Liver (tissue), 9 donors: ENCODE data around the gene PARD3. TPM values are rescaled to one million over a fixed set of nuclear protein-coding genes. Genes with fewer than 3 reads are reported as not detected.

Experiments
- DNase-seq: peaks from one replicate; pipeline ENCODE4 v3.0.0-alpha.2; 2017; ENCODE audit warnings: low spot score
- H3K27ac ChIP-seq, 2 donors: one replicate each; pipeline ENCODE4 v1.7.0; 2013; ENCODE audit warnings: inconsistent platforms in 2 of 2, low read length in 2 of 2, control low read depth in 1 of 2, low read depth in 1 of 2, mild to moderate bottlenecking in 1 of 2
- H3K27me3 ChIP-seq, 4 donors: one replicate each; pipeline versions ENCODE4 v1.6.1 to v1.7.0; 2013; ENCODE audit warnings: low read length in 3 of 4, inconsistent platforms in 1 of 4, mild to moderate bottlenecking in 1 of 4, moderate library complexity in 1 of 4; ENCODE audit not compliant: control insufficient read depth in 4 of 4, insufficient read depth in 4 of 4
- H3K36me3 ChIP-seq, 4 donors: one replicate each; pipeline versions ENCODE4 v1.6.1 to v1.7.0; 2013; ENCODE audit warnings: low read length in 3 of 4, mild to moderate bottlenecking in 3 of 4, low read depth in 1 of 4, moderate library complexity in 1 of 4; ENCODE audit not compliant: control insufficient read depth in 4 of 4, insufficient read depth in 3 of 4
- H3K4me1 ChIP-seq, 4 donors: one replicate each; pipeline versions ENCODE4 v1.6.1 to v1.7.0; 2013; ENCODE audit warnings: low read length in 3 of 4, mild to moderate bottlenecking in 3 of 4, moderate library complexity in 1 of 4; ENCODE audit not compliant: control insufficient read depth in 4 of 4, insufficient read depth in 4 of 4
- H3K4me3 ChIP-seq, 3 donors: one replicate each; pipeline versions ENCODE4 v1.6.1 to v1.7.0; 2013; ENCODE audit warnings: low read length in 3 of 3, control low read depth in 1 of 3, low read depth in 1 of 3, mild to moderate bottlenecking in 1 of 3
- H3K9ac ChIP-seq, 2 donors: one replicate each; pipeline ENCODE4 v1.7.0; 2013; ENCODE audit warnings: low read length in 2 of 2, mild to moderate bottlenecking in 2 of 2, moderate library complexity in 2 of 2, control low read depth in 1 of 2, low read depth in 1 of 2
- H3K9me3 ChIP-seq, 4 donors: one replicate each; pipeline versions ENCODE4 v1.6.1 to v1.7.0; 2013; ENCODE audit warnings: low read length in 3 of 4; ENCODE audit not compliant: control insufficient read depth in 4 of 4
- CTCF ChIP-seq: fragments of 150-350 bp; IDR thresholded peaks from 2 replicates; pipeline ENCODE4 v1.5.1; 2017; ENCODE audit warnings: improper control_type of control experiment, low read depth, low read length; ENCODE audit not compliant: missing input control
- EGR1 ChIP-seq, 2 donors: IDR thresholded peaks; 2 replicates each; pipeline ENCODE4 v1.6.1; 2016 to 2018; ENCODE audit warnings: antibody characterized with exemption in 2 of 2, low read depth in 2 of 2
- FOXA2 ChIP-seq: IDR thresholded peaks from 2 replicates; pipeline ENCODE4 v1.6.1; 2016; ENCODE audit warnings: antibody characterized with exemption
- HNF4A ChIP-seq, 2 donors: conservative IDR thresholded peaks; 2 replicates each; pipeline ENCODE4 v1.6.1; 2016; ENCODE audit warnings: antibody characterized with exemption in 2 of 2, mild to moderate bottlenecking in 2 of 2
- JUND ChIP-seq, 2 donors: IDR thresholded peaks; 2 replicates each; pipeline ENCODE4 v1.6.1; 2016; ENCODE audit warnings: antibody characterized with exemption in 2 of 2
- MAX ChIP-seq: IDR thresholded peaks from 2 replicates; pipeline ENCODE4 v1.6.1; 2016; ENCODE audit warnings: antibody characterized with exemption
- RAD21 ChIP-seq, 2 donors: IDR thresholded peaks; 2 replicates each; pipeline ENCODE4 v1.6.1; 2016; ENCODE audit warnings: antibody characterized with exemption in 2 of 2, mild to moderate bottlenecking in 2 of 2
- SP1 ChIP-seq: IDR thresholded peaks from 2 replicates; pipeline ENCODE4 v1.6.1; 2018; ENCODE audit warnings: antibody characterized with exemption, mild to moderate bottlenecking
- YY1 ChIP-seq: IDR thresholded peaks from 2 replicates; pipeline ENCODE4 v1.6.1; 2016; ENCODE audit warnings: antibody characterized with exemption, mild to moderate bottlenecking
- WGBS: extraction: QIAGEN DNeasy Blood & Tissue Kit; methylation state at CpG from one replicate; pipeline ENCODE4 v1.1.7; 2013; 5-methylcytosine and 5-hydroxymethylcytosine counted together
- polyA plus RNA-seq, 2 donors: library from polyadenylated mRNA; stranded (reverse) in 1 of 2; unstranded in 1 of 2; fragments of 200-250 nt in 1 of 2; fragments of >200 nt in 1 of 2; fragmentation: Nextera tagmentation in 1 of 2; extraction: Ambion mirVana in 1 of 2; gene quantifications; one replicate each; pipeline versions ENCODE4 v1.2.1 to v1.2.3, GENCODE V29; 2013 to 2015
- total RNA-seq, 2 donors: library from RNA; depleted of rRNA; stranded (reverse); fragments of >200 nt; gene quantifications; one replicate each; pipeline ENCODE4 v1.2.3, GENCODE V29; 2014
- TF ChIP-seq, protein P1 (sequence below): IDR thresholded peaks from 2 replicates; pipeline ENCODE4 v1.6.1; 2016; ENCODE audit warnings: antibody characterized with exemption
- donor health status: healthy.
- donor health status: healthy.
- donor health status: healthy.
- donor health status: healthy.
- donor health status: healthy.

PARD3 gene
- total and polyA plus RNA-seq, 4 donors = 12.3 to 43.8 (median 13.5) TPM

DNA sequence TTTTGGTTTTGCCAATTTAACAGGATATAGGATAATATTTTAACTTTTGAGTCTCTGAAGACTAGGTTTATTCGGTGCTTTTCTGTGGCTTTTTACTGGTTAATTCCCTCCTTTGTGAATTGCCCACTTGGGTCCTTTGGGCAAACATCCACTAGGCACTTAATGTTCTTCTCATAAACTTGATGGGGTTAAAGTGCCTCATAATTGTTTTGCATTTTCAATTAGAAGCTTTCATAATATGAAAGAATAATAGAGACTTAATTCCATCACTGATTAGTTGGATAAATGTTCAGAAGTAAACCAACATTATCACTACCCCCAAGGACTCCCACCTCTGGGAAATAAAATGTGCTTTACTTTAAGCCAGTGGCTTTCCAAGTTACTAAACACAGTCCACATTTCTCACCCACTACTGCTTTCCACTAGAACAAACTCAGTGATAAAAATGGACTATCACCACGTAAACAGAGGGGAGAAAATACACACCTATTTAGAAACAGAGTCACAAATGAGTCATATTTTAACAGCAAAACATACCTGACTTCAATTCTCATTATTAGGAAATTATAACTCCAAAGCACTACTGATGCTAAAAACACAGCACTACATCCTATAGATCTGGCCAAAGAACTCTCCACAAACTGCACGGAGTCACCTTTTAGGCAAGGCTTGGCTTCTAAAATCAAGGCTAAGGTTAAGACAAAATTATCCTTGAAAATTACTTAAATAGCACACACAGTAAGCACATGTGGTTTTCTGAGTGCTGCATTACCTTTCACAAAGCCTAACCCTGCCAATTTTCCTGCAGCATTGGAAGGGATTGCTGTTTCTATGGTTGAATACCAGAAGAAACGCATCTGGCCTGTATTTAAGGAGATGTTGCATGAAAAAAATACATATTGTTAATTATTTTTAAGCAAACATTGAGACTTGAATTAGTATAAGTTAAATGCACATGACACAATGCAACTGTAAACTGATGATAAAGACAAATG, 41.2 kb downstream of the PARD3 start (continued):
- TF ChIP-seq MAX (no peak), FOXA2 (no peak), JUND (IDR thresholded peaks at IDR 0.05) (no peak), SP1 (no peak)
- TF ChIP-seq, protein P1, sequence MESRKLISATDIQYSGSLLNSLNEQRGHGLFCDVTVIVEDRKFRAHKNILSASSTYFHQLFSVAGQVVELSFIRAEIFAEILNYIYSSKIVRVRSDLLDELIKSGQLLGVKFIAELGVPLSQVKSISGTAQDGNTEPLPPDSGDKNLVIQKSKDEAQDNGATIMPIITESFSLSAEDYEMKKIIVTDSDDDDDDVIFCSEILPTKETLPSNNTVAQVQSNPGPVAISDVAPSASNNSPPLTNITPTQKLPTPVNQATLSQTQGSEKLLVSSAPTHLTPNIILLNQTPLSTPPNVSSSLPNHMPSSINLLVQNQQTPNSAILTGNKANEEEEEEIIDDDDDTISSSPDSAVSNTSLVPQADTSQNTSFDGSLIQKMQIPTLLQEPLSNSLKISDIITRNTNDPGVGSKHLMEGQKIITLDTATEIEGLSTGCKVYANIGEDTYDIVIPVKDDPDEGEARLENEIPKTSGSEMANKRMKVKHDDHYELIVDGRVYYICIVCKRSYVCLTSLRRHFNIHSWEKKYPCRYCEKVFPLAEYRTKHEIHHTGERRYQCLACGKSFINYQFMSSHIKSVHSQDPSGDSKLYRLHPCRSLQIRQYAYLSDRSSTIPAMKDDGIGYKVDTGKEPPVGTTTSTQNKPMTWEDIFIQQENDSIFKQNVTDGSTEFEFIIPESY = no peak

GRCh38 chr10:34771525-34771924, 43.6 kb downstream of the PARD3 start:
- Histone ChIP-seq H3K4me3 (no peak overlapping the region), H3K36me3 (no peaks in the 10 kb centered on the region), H3K9me3 (no peaks in the 10 kb centered on the region), H3K27me3 (no peaks in the 10 kb centered on the region), H3K27ac (no peak overlapping the region), H3K9ac (no peak overlapping the region), H3K4me1 (peaks cover 2 to 11% (median 5%) of the 10 kb centered on the region in 4 donors)
- WGBS = 92% methylated on average over 4 of the region's 4 CpGs
- TF ChIP-seq MAX = no peak
- no peak for TF ChIP-seq SP1
- TF ChIP-seq, protein P1 = no peak
- no peak for TF ChIP-seq HNF4A (conservative IDR thresholded peaks at IDR 0.05)
- no peak for DNase-seq

DNA sequence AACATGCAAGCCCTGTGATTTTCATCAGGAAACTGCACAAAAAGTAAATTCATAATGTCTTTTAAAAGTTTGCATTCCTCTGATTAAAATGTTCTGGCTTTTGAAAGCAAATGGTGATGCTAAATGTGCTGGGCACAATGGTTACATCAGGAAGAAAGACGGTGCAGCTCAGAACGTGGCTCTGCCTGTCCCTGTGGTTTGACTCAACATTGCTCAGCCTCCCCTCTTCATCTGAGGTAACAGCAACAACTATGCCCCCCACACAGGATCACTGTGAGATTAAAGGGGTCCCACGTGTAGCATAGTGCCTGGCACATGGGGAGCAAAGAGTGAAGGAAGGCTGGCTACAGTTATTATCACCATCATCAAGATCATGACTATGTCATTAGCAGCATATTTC, 44.0 kb downstream of the PARD3 start:
- Histone ChIP-seq H3K9me3 (no peaks in the 10 kb centered on the region), H3K27ac (no peak overlapping the region), H3K4me1 (peaks cover 2 to 12% (median 7%) of the 10 kb centered on the region in 4 donors), H3K4me3 (no peak overlapping the region), H3K9ac (no peak overlapping the region), H3K36me3 (no peaks in the 10 kb centered on the region), H3K27me3 (no peaks in the 10 kb centered on the region)
- DNase-seq = no peak
- TF ChIP-seq RAD21 (IDR thresholded peaks at IDR 0.05) (no peak), YY1 (no peak), CTCF (no peak), JUND (IDR thresholded peaks at IDR 0.05) (no peak), EGR1 (IDR thresholded peaks at IDR 0.05; ENCODE audit: low read depth in 2 of 2) (no peak)
- 88% methylated on average over 3 of the region's 3 CpGs for WGBS
